Dermis microvascular lymphatic vessel endothelial cell (primary cell): ENCODE data around the gene LRFN4. TPM values are rescaled to one million over a fixed set of nuclear protein-coding genes. Genes with fewer than 3 reads are reported as not detected.
A peak's percentile ranks its signal among the peaks of the same experiment; 100 is the strongest.

Experiments
- DNase-seq, 2 donors: peaks; one replicate each; pipeline versions ENCODE4 v3.0.0 to v3.0.0-alpha.2; 2010; ENCODE audit warnings: low read depth in 2 of 2
- total RNA-seq: library from RNA; depleted of rRNA; stranded (reverse); fragments of >200 nt; gene quantifications from 2 replicates; pipeline ENCODE4 v1.2.1, GENCODE V29; 2014

The LRFN4 gene
- total RNA-seq, 1 donor from 2014 or later = 17.1 TPM

GRCh38 chr11:66870616-66871520, 14.0 kb downstream of the LRFN4 start:
- no peak for DNase-seq

- no peak for DNase-seq
Measured at GRCh38 chr11:66871521-66871901, 14.6 kb downstream of the LRFN4 start.

- DNase-seq = no peak
Measured at GRCh38 chr11:66874232-66874631, 17.4 kb downstream of the LRFN4 start.

GRCh38 chr11:66875378-66875777, 18.5 kb downstream of the LRFN4 start:
- DNase-seq = no peak

- DNase-seq = no peak
Measured at GRCh38 chr11:66877588-66878385, 20.9 kb downstream of the LRFN4 start.

- no peak for DNase-seq
Measured at GRCh38 chr11:66878474-66878873, 21.6 kb downstream of the LRFN4 start.

GRCh38 chr11:66879000-66879399, 22.1 kb downstream of the LRFN4 start:
- no peak for DNase-seq

GRCh38 chr11:66879583-66879982, 22.7 kb downstream of the LRFN4 start:
- DNase-seq = no peak

GRCh38 chr11:66879999-66880398, 23.1 kb downstream of the LRFN4 start:
- no peak for DNase-seq

GRCh38 chr11:66880496-66881450, 23.9 kb downstream of the LRFN4 start:
- DNase-seq = peak in 1 of 2 donors; percentile 28

- no peak for DNase-seq
Measured at GRCh38 chr11:66881451-66881835, 24.6 kb downstream of the LRFN4 start.

GRCh38 chr11:66881927-66882452, 25.1 kb downstream of the LRFN4 start:
- DNase-seq = no peak

- no peak for DNase-seq
Measured at GRCh38 chr11:66882561-66883015, 25.7 kb downstream of the LRFN4 start.

- DNase-seq = peak; percentile 32 to 66
Measured at GRCh38 chr11:66883016-66883965, 26.4 kb downstream of the LRFN4 start.

- DNase-seq = no peak
Measured at GRCh38 chr11:66884443-66884842, 27.6 kb downstream of the LRFN4 start.

- DNase-seq = no peak
Measured at GRCh38 chr11:66885469-66885868, 28.6 kb downstream of the LRFN4 start.

- DNase-seq = no peak
Measured at GRCh38 chr11:66885950-66886440, 29.1 kb downstream of the LRFN4 start.

GRCh38 chr11:66886671-66887221, 29.9 kb downstream of the LRFN4 start:
- peak in 1 of 2 donors; percentile 10 for DNase-seq

GRCh38 chr11:66887526-66887925, 30.7 kb downstream of the LRFN4 start:
- no peak for DNase-seq
